ENCODE data around the gene ACAP2.

DNA sequence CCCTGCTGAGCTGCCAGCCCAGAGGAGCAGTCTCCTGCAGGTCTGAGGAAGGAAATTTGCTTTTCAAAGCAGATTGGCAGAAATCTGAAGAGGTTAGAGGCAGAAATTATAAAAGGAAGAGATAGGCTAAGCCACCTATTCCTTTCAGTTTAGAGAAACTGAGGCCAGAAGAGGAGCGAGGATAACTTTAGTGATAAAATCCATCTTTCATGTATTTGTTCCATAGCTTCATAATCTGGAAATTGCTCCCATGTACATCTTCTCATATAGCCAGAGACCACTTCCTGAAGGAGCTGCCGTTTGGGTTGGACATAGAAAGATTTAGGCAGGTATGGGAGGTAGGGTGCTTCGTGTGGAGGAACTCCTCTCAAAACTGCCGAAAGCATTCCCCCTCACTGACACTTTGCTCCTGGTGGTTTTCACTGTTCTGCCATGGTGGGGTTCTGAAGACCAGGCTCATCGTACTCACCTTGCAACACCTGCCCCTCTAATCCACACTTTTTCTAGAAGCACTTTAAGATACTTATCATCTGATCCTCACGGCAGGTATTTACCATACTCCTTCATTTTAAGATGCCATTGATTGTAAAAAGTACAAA, 670 bp upstream of the ACAP2 start:
- TF ChIP-seq, protein P1, sequence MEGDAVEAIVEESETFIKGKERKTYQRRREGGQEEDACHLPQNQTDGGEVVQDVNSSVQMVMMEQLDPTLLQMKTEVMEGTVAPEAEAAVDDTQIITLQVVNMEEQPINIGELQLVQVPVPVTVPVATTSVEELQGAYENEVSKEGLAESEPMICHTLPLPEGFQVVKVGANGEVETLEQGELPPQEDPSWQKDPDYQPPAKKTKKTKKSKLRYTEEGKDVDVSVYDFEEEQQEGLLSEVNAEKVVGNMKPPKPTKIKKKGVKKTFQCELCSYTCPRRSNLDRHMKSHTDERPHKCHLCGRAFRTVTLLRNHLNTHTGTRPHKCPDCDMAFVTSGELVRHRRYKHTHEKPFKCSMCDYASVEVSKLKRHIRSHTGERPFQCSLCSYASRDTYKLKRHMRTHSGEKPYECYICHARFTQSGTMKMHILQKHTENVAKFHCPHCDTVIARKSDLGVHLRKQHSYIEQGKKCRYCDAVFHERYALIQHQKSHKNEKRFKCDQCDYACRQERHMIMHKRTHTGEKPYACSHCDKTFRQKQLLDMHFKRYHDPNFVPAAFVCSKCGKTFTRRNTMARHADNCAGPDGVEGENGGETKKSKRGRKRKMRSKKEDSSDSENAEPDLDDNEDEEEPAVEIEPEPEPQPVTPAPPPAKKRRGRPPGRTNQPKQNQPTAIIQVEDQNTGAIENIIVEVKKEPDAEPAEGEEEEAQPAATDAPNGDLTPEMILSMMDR (conservative IDR thresholded peaks at IDR 0.05; ENCODE audit: low read length): no peak
- no peak for TF ChIP-seq EZH2phosphoT487 (IDR thresholded peaks at IDR 0.05; ENCODE audit: borderline replicate concordance, low read depth, low read length)

All from OCI-LY7 (cell line).